ENCODE data around the gene RPS19.

RPS19 gene

DNA sequence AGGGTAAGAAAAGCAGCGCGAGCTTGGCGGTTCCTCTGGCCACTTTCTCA, 15.2 kb upstream of the RPS19 start, which contains the start of gene DMRTC2:
TSS of gene DMRTC2 (plus strand) at position 42 of the 50 bp plus-strand sequence. CDS start 2,387 bp downstream, outside the sequence.
- TF ChIP-seq CTCF (IDR thresholded peaks at IDR 0.05; ENCODE audit: control insufficient read depth, insufficient read depth, low read depth, low read length, missing control alignments) = no peak
- no peak within 1 kb of the TSS for H3K4me3 ChIP-seq (ENCODE audit: control insufficient read depth, low read depth, low read length)
- DNase-seq (ENCODE audit: low read depth) = no peak

- no peak for DNase-seq (ENCODE audit: low read depth)
- H3K4me3 ChIP-seq (ENCODE audit: control insufficient read depth, low read depth, low read length) = no peak overlapping the region
- TF ChIP-seq CTCF (IDR thresholded peaks at IDR 0.05; ENCODE audit: control insufficient read depth, insufficient read depth, low read depth, low read length, missing control alignments) = no peak
Observed at GRCh38 chr19:41845051-41845590, 14.9 kb upstream of the RPS19 start.

DNA sequence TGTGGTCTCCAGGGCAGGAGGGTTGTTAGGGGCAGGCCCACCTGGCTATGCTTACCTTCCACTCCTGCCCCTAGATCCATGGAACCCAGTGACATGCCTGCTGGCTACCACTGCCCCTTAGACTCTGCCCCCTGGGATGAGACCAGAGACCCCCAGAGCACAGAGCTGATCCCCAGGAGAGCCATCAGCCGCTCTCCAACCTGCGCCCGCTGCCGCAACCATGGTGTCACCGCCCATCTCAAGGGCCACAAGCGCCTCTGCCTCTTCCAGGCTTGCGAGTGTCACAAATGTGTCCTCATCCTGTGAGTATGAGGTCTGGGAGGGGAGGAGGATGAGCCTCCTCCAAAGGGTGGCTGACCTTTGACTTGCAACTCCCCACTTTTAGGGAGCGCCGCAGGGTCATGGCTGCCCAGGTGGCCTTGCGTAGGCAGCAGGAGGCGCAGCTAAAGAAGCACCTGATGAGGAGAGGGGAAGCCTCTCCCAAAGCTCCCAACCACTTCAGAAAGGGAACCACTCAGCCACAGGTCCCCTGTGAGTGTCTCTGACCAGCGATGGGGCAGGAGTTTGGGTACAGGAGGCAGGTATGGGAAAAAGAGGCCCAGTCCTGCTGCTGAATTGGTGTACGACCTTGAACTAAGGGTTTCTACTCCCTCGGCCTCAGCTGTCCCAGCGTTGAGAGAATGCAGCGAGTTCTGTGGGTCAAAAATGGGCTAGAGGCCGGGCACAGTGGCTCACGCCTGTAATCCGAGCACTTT, 12.5 kb upstream of the RPS19 start:
- no peak for DNase-seq (ENCODE audit: low read depth)
- TF ChIP-seq CTCF (IDR thresholded peaks at IDR 0.05; ENCODE audit: control insufficient read depth, insufficient read depth, low read depth, low read length, missing control alignments) = no peak
- H3K4me3 ChIP-seq (ENCODE audit: control insufficient read depth, low read depth, low read length) = no peak overlapping the region

- no peak overlapping the region for H3K4me3 ChIP-seq (ENCODE audit: control insufficient read depth, low read depth, low read length)
- no peak for TF ChIP-seq CTCF (IDR thresholded peaks at IDR 0.05; ENCODE audit: control insufficient read depth, insufficient read depth, low read depth, low read length, missing control alignments)
Observed at GRCh38 chr19:41848666-41849065, 11.4 kb upstream of the RPS19 start.

DNA sequence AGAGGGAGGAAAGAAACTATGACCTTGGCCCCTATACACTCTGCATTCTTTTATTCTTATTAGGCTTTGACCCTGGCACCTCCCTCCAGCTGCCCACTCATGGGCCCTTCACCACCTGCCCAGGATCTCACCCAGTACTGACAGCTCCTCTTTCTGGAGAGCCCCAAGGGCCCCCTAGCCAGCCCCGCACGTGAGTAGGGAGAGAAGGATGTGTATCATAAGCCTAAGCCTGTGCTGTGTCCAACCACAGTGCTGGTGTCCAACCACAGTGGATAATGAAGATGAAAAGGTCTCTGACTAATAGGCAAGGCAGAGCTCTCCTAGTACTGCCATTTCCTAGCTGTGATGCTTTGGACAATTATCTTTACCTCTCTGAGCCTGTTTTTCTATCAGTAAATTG, 11.0 kb upstream of the RPS19 start:
- H3K4me3 ChIP-seq (ENCODE audit: control insufficient read depth, low read depth, low read length) = no peak overlapping the region
- no peak for DNase-seq (ENCODE audit: low read depth)
- no peak for TF ChIP-seq CTCF (IDR thresholded peaks at IDR 0.05; ENCODE audit: control insufficient read depth, insufficient read depth, low read depth, low read length, missing control alignments)

More at GRCh38 chr19:41848666-41849065, 11.4 kb upstream of the RPS19 start:
- no peak for DNase-seq (ENCODE audit: low read depth)

DNA sequence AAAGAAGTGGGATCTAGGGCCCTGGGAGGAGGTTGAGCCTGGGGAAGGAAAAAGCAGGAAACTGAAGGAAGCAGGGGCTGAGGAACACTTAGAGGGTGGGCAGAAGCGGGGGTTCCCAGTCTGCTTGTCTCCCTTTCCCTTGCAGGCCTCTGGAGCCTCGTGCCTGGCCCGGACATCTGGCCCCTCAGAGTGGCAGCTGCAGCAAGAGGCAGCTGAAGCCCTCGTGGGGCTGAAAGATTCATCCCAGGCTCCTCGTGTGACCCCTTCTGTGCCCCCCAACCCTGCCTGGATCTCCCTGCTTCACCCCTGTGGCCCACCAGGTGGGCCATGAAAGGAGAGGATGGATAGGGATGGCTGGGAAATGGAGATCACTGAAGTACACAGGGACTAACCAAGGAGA, 9.7 kb upstream of the RPS19 start:
- DNase-seq (ENCODE audit: low read depth) = no peak
- no peak for TF ChIP-seq CTCF (IDR thresholded peaks at IDR 0.05; ENCODE audit: control insufficient read depth, insufficient read depth, low read depth, low read length, missing control alignments)
- no peak overlapping the region for H3K4me3 ChIP-seq (ENCODE audit: control insufficient read depth, low read depth, low read length)

DNA sequence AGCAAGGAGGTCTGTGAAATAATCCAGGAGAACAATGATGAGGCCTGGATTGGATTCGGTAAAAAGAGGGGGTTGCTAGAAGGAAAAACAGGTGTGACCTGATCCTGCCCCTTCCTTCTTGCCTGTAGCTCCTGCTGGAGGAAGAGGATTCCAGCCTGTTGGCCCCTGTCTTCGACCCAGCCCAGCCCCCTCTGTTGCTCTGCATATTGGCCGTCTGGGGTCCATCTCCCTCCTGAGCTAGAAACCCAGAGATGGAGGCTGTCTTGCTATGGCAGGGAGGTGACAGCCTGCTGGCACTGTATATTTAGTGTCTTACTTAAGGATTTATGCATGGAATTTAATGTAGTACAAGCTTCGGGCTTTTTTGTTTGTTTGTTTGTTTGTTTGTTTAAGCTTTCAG, 8.6 kb upstream of the RPS19 start:
- DNase-seq (ENCODE audit: low read depth) = no peak
- no peak for TF ChIP-seq CTCF (IDR thresholded peaks at IDR 0.05; ENCODE audit: control insufficient read depth, insufficient read depth, low read depth, low read length, missing control alignments)
- no peak overlapping the region for H3K4me3 ChIP-seq (ENCODE audit: control insufficient read depth, low read depth, low read length)

Measured in AG09309 (cell line).